Raji (cell line): ENCODE data around the gene TRIM9.

Source experiments
- POLR2A ChIP-seq: IDR thresholded peaks from 2 replicates; pipeline ENCODE4 v1.6.1; 2011; ENCODE audit warnings: low read depth, low read length, control low read depth; ENCODE audit not compliant: insufficient read depth

TRIM9 gene

DNA sequence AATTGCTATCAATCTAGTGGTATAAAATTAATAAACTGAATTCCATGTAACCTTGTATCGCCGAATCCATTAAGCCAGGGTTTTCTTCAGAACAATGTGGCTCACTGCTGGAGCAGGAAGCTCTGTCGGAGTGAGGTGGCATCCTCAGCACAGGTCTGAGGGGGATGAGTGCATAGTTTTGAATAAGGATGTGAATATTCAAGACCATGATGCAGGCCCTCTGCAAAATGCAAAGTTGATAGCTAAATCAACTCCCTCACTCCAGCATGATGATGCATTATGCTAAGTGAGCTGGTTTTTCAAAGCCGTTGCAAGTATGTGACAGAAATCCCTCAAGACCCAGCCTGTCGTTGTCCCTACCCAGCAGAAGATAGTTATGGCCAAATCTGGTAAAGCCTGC lies 53.0 kb downstream of the TRIM9 start:
- no peak for TF ChIP-seq POLR2A

DNA sequence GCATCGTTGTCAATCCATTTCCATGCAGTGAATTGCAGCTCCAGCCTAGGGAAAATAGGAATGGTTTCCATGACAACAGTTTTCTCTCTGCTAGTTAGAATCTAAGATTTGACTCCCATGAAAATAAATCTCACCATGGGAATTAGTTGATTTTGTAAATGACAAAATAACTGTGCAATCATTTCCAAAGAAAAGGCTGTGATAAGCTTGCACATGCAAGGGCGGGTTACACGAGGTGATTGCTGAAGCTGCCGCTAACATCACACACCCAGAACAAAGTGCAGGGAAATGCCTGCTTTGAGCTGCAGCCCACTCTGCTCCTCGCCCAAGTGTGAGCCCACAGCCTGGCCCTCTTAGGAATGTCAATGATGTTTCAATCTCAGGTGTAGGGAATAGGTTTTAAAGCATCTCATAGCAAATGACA lies 53.8 kb downstream of the TRIM9 start:
- TF ChIP-seq POLR2A, result no peak

DNA sequence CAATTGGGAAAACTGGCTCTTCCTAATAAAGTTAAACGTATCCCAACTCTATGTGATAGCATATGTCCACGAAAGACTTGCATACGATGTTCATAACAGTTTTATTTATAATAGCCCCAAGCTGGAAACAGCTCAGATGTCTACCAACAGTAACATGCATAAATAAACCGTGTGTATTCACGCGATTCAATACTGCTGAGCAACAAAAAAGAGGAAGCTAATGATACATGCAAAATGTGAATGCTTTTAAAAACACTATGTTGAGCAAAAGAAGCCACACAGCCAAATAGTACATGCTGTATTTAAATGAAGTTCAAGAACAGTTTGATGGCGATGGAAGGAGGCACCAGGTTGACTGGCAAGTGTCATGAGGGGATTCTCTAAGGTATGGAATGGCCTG lies 55.7 kb downstream of the TRIM9 start:
- no peak for TF ChIP-seq POLR2A

DNA sequence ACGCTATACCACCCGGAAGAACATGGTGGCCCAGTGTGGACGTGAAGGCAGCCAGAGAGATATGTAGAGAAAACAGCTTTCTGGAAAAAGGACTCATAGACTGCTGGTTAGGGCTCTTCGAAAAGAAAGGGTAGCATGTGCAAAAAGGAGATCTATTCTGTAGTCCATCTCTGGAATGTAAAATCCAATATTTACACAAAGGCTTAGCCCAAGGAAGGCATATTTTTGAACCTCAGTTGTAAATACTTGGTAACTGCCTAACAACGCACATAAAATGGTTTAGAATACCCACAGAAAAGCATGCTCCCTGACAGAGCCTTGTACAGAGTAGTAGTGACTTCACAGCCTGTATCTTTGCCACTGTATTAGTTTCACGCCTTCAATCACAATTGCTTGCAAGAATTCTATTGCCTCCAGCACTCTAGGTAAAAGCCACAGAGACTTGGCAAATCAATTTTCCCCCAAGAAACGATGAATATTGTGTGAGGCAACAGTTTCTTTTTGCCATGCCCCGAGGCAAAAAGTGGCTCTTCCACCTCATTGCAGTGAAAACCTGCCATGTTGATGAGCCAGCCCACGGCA lies 59.2 kb downstream of the TRIM9 start:
- TF ChIP-seq POLR2A, result no peak

DNA sequence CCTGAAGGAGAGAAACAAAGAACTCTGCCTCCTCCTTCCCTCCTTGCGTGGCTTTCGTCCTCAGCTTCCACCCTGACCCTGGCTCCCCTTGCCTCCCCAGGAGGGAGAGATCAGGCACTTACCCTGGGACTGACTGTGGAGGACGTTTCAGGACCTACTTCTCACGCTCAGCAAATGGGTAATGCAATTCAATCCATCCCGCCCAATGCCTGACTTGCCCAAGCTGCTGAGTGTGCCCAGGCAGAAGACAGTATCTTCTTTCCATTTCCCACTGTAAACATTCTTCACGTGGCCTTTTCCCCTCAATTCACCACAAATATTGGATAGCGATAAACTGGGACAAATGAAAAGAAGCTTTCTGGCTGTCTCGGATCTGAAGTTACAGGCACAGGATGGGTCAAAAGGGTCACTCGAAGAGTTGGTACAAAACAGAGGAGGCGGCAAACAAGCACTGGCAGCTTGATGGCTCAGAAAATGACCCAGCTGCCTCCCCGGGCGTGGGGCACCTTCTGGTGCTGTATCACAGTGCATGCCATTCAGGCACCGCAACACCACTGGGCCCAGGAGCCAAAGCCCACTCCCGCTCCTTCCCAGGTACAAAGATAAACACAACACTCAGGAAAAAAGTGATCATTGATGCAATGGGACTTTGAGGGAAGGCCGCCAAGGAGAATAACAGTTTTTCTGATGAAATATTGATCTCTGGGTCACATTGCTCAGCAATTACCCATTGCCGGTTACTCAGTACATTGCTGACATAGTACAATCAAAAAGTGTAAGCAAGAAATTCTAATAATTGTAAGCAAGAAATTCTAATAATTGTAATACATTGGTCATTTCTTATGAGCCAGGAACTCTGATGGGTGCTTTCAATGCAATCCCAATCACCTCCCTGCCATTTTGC lies 65.8 kb downstream of the TRIM9 start:
- no peak for TF ChIP-seq POLR2A

DNA sequence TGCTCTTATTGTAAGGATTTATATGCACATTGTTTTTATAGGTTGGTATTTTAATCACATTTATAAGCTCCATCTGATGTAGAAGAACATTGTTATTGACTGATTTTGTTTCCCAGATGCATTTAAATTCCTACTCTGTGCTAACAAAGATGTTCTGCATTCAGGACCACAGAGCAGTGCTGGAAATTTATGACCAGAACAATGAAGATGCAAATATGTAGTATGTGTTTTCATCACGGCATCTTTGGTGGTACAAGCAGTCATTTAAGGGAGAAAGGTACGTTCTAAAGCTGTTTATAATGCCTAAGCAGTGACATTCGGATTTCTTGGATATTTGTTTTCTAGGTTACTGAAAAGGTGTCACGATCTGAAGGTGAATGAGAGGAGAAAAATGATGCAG lies 66.5 kb downstream of the TRIM9 start:
- no peak for TF ChIP-seq POLR2A

DNA sequence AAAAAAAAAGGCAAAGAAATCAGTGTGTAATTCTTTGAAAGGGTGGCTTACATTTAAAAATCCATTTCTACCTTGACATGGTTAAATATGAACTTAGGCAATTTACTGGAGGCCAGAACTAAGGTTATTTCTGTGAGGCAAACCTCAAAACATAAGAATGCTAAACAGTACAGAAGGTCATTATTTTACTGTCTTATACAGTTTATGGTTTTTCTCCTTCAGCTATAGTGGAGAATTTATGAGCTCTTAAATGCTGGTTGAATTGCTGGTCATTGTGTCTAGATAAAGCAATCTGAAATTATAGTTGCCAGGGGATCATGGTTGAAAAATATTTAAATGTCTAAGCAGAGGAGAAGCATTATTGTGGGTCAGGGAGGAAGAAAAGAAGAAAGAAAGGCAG lies 70.5 kb downstream of the TRIM9 start:
- no peak for TF ChIP-seq POLR2A

DNA sequence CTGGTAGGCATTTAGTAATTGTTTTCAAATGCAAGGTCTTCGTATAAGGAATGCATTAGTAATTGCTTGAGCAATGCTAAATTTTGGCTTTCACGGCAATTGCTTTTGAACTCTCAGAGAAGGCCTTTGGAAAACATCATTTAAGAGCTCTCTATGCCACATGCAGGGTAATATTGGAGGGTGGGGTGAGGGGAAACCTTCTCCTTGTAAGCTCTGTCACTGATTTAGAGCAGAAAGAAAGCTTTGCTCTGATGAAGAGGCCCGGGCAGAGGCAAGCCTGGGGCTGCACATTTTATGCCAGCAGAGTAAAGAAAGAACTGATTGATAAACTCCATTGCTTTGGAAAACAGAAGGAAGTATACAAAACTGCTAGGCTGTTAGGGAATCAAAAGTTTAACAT lies 70.9 kb downstream of the TRIM9 start:
- TF ChIP-seq POLR2A, result no peak

DNA sequence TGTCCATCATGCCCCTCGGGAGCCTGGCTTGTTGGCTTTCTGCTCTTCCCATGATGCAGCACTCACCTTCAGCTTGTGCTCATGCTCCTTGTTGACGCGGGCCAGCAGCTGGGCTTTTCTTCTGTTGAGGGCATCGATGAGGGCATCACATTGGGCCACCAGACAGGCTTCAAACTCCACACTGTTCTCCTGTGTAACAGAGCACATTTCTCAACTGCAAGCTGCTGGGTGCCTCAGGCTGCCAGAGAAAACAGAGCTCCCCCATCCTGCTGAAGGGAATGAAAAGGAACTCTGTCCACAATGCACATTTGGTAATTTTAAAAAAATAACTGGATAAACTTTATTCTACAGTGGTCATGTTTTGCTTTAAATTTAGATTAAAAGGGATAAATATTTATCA lies 72.1 kb downstream of the TRIM9 start:
- no peak for TF ChIP-seq POLR2A

DNA sequence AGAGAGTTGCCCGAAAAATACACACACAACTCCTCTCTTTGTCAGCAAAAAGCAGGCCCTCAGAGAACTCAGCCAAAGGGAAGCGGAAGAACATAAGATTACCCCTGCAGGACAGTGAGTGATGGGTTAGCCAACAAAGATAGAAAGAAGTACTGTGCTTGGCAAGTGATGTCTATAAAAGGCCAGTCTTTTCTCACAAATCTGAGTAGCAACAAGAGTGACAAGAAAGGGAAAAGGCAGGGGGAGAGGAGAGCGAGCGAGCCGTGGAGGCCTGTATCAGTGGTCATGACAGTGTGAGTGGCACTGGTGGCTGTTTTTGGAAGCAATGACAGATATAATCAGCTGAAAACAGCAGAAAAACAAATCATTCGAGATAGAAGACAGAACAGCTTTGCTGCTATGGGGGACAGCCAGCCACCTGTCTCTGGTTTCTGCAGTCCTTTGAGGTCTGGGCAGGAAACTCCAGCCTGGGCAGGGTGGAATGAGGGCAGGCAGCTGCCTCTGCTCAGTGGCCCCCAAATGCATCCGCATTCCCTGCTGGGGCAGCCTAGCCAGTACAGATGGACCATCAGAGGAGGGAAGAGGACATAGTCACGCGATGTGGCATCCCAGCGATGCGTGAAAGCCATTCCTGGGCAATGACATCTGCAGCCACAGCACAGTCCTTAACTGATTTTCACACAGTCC lies 74.7 kb downstream of the TRIM9 start:
- TF ChIP-seq POLR2A, result no peak

DNA sequence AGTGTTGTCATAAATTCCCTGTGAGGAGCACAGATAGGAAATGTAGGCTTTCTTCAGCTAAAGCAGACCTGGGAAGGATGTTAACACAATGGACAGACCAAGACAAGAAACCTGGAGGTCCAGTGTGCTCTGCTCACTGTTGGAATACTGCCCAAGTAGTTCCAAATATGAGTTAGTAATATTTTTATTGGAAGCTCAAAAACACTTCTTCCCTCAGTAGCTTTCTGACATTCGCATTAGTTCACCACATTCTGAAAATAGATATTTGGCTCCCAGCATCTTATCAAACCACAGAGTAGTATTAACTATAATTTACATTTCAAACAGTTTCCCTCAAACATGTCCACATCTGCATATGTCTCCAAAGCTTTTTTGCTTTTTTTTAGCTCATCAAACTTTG lies 75.8 kb downstream of the TRIM9 start:
- TF ChIP-seq POLR2A, result no peak

DNA sequence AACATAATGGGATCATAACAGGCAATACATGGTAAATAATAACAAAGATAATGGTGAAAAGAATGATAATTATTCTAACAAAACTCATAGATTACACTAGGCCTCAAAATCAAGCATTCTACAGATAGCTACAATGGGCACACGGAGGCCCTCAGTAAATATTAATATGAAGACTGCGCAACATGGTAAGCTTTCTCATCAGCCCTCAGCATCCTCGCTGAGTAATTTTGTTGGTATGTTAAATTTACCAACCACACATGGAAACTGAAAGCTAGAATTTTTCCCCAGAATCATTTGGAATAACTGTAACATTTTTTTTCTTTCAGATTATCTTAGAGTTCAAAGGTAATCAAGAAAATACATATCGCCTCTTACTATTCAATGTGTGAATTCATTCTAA lies 76.4 kb downstream of the TRIM9 start:
- TF ChIP-seq POLR2A, result no peak

DNA sequence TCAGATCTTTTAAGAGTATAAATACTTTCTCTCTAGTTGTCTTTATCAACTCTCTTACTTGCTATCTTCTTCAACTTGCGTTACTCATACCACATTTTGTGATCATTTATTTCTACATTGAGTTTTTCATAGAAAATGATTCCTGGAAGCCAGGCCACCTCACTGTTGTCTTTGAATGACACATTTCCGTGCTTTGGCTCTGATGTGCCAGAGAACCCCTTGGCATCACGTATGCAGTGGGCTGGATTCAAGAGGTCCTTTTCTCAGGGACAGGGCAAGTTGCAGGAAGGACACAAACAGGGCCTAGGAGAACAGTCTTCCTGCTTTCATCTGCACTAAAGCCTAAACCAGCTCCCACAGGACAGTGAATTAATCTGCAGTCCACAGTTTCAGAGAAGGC lies 80.3 kb downstream of the TRIM9 start:
- no peak for TF ChIP-seq POLR2A

DNA sequence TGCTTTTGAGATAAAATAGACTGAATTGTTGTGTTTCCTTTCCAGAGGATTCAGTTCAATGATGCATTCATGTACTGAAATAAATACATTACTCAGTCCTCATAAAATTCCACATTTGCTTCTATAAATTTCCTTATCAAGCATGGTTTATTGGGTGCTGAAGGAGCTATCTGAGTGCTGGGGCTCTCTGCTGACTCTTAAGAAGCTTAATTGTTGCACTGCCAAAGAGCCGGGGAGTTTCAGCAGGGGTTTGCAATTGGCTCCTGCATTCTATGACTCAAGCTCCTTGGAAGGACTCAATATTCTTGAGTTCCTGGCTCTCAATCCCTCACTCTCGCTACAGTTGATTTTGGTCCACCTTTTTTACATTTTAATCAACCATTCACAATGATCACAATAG lies 80.8 kb downstream of the TRIM9 start:
- TF ChIP-seq POLR2A, result no peak

DNA sequence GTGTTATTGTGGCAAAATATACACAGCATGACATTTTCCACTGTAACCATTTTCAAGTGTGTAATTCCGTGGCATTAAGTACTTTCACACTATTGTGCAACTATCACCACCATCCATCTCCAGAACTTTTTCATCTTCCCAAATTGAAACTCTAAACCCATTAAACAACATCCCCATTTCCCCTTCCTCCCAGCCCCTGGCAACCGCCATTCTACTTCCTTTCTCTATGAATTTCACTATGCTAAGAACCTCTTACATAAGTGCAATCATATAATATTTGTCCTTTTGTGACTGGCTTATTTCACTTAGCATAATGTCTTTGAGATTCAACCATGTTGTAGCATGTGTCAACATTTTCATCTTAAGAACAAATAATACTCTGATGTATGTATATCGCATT lies 82.8 kb downstream of the TRIM9 start:
- TF ChIP-seq POLR2A, result no peak

DNA sequence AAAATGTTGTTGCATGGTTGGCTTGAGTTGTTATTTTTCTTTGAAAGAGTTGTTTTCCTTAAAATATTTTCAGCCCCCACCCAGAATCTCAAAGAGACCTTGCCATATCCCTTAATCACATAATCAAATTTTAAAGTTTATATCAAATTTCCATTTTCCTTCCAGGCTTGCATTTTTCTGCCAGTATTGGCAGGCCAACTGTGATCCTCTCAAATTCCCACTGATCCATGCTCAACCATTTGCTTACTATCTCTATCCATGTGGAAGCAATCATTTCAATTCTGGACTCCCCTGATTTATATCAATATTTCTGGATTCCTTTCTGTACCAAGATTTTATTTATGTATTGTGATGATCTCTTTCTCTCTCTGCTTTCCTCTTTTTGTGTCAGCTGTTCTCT lies 86.5 kb downstream of the TRIM9 start:
- TF ChIP-seq POLR2A, result no peak
